NCI-H146 (cell line): ENCODE results near the gene SLCO4A1.

Experiments
- DNase-seq: peaks from one replicate; lab custom pipeline; 2025; lab: John Stamatoyannopoulos, UW

The SLCO4A1 gene

GRCh38 chr20:62607366-62608217, 34.7 kb upstream of the SLCO4A1 start:
- DNase-seq, result no peak

GRCh38 chr20:62608218-62608565, 34.1 kb upstream of the SLCO4A1 start:
- no peak for DNase-seq

- no peak for DNase-seq
Observed at GRCh38 chr20:62609279-62609720, 33.0 kb upstream of the SLCO4A1 start.

- DNase-seq, result no peak
Observed at GRCh38 chr20:62609811-62610757, 32.2 kb upstream of the SLCO4A1 start.

DNA sequence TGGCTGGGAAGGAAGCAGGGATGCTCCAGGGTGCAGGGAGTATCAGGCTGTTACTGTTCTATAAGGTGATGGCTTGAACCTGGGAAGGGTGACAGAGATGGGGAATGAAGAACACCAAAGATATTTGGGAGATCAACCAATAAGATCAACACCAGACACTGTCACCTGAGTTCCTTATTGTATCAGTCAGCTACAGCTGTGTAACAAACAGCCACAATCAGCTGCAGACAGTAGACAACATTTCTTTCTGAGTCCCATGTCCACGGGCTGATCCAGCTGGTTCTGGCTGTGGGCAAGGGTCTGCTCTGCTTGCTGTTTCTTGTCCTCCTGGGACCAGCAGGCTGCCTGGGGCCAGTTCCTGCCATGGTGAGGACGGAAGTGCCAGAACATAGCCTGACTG, 31.3 kb upstream of the SLCO4A1 start:
- DNase-seq, result no peak

DNA sequence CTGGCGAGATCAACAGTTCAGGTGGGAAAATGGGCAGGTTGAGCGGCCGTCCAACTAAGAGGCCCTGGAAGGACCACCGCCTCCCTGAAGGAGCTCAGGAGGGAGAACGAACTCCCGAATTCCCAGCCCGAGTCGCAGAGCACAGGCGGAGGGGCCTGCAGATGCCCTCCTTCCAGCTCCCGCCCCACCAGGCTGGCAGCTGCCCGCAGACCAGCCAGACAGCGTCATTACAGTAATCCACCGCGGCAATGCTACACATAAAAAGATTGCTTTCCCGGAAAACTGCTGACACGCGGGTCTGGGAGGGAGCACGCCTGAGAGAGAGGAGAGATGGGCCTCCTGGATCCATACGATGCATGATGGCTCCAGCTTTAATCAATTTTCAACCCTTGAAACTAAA, 30.5 kb upstream of the SLCO4A1 start:
- DNase-seq, result no peak

- no peak for DNase-seq
Observed at GRCh38 chr20:62614085-62614960, 28.0 kb upstream of the SLCO4A1 start.

DNA sequence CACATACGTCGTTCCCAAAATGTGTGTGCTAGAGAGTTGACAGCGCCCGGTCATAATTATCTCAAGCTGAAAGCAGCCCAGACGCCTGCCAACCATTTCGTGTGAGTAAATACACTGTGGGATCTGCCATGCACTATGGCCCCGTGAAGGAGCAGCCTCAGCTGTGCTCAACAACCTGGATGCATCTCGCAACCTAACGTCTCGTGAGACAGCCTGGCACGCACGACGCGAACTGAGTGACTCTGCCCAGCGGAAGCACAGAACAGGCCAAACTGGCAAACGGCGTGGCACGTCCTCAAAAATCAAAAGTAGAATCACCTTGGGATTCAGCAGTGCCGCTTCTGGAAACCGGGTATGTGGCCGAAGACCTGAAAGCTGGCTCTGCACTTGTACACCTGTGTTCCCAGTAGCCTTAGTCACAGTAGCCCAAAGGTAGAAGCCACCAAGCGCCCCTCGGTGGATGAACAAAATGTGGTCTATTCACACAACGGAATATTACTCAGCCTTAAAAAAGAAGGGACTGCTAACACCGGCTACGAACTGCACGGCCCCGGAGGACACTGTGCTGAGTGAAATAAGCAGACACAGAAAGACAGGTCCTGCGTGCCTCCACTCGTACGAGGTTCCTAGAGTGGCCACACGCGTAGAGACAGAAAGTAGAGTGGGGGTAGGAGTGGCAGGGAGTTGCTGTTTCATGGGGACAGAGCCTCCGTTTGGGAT, 27.2 kb upstream of the SLCO4A1 start:
- no peak for DNase-seq

DNA sequence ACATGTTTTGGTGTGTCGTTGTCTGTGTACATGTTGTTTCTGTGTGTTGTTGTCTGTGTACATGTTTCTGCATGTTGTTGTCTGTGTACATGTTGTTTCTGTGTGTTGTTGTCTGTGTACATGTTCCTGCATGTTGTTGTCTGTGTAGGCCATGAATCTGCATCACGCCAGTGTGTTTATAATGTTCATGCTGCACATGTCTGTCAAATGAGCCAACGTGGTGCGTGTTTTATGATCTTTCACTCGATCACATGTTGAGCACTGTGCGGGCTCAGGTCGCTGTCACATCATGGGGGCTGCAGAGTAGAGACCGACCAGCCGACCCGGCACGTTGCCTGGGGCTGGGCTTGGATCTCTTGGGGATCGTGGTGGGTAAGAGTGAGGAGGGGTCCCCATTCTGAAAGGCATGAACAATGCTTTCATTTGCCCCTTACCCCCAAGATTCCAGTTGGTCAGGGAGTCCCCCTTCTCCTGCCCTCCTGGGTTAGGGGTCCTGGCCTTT, 26.5 kb upstream of the SLCO4A1 start:
- no peak for DNase-seq

- DNase-seq, result peak; percentile 58
Observed at GRCh38 chr20:62616728-62617621, 25.3 kb upstream of the SLCO4A1 start.

- DNase-seq, result no peak
Observed at GRCh38 chr20:62617711-62618483, 24.4 kb upstream of the SLCO4A1 start.

DNA sequence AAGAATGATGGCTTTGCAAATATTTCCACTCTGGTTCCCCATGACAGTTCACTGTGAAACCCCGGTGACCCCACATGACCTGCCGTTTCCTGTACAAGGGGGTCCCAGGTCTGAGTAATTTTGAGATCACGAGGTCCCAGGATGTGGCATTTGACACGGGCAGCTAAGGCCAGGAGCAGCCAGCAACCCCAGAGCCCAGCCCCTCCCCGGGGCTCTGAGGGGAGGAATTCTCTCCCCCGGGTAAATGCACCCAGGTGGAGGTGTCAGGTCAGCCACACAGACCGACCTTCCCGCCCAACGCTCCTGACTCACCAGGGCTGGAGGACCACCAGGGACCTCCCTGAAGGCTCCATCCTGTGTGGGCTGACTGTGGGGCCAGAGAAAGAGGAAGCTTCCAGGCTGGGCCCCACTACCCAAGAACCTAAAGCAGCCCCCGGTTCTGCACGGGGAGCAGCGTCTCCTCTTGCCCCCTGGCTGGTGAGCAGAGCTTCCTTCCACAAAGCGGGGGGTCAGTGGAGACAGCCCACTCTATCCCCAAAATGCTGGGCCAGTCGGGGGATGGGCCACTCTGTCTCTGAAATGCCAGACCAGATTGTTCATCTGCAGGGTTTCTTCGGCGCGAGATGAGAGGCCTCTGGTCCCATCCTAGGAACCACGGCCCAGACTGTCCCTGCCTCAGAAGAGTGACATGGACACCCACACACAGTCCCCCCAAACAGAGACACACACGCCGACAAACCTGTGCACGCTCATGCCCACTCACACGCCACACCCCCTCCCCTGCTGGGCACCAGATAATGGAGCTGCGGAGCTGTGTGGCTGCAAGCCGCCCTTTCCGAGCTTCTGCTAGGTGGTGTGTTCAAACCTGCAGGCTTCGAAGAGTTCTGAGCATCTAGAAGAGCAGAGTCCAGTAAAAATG, 23.4 kb upstream of the SLCO4A1 start:
- no peak for DNase-seq

- DNase-seq, result no peak
Observed at GRCh38 chr20:62620625-62621024, 21.7 kb upstream of the SLCO4A1 start.

- no peak for DNase-seq
Observed at GRCh38 chr20:62621251-62622110, 20.8 kb upstream of the SLCO4A1 start.

DNA sequence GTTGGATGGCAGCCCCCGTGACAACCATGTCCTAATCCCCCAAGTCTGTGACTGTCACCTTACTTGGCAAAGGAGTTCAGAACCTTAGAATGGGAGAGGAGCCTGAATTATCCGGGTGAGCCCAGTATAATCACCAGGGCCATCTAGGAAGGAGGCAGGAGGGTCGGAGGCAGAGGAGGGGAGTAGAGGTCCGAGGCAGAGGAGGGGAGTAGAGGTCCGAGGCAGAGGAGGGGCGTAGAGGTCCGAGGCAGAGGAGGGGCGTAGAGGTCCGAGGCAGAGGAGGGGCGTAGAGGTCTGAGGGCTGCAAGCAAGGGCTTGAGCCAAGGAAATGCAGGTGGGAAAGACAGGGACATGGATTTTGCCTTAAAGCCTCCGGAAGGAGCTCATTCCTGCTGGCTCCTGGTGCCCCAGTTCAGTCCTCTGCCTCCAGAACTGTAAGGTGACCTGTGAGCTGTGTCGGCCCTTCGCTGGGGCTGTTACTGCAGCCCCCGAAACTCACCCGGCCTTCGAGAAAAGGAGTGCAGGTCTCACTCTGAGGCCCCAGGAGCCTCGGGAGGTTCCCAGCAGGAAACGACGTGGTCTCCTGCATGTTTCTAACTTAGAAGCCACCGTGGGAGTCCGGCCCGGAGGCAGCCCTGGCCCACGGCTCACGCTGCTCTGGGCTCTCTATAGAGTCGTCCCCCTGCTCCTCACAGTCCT, 20.0 kb upstream of the SLCO4A1 start:
- DNase-seq, result no peak

DNA sequence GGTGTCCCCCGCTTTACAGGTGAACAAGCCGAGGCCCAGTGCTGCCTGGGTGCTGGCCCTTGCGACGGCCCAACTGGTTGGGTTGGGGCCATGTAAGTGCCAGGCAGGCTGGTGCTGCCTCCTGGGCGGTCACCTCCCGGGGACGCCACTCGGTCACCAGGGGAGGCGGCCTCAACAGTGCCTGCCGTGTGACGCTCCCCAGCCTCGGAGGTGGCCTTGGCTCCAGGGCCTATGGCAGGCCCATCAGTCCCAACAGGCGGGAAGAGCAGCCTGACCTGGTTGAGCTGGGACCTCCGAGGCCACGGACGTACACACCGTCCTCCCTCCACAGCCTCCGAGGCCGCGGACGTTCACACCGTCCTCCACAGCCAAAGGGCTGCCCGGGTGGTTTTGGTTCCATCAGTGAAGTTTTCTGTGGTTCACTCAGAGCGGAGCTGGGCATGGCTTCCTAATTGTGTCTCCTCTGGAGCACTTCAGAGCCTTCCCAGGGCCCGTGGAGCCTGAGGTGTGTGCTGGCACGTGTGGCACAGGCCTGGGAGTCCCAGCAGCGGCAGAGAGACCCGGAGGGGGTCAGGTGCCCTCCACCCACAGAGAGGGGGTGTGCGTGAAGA, 19.3 kb upstream of the SLCO4A1 start:
- no peak for DNase-seq
